Measurements from ENCODE around the gene LRRC74B. TPM values are rescaled to one million over a fixed set of nuclear protein-coding genes. Genes with fewer than 3 reads are reported as not detected.

LRRC74B gene
- polyA plus RNA-seq, 1 of the 3 experiments (the other 2 are of a cell fraction), result 0.03 TPM

DNA sequence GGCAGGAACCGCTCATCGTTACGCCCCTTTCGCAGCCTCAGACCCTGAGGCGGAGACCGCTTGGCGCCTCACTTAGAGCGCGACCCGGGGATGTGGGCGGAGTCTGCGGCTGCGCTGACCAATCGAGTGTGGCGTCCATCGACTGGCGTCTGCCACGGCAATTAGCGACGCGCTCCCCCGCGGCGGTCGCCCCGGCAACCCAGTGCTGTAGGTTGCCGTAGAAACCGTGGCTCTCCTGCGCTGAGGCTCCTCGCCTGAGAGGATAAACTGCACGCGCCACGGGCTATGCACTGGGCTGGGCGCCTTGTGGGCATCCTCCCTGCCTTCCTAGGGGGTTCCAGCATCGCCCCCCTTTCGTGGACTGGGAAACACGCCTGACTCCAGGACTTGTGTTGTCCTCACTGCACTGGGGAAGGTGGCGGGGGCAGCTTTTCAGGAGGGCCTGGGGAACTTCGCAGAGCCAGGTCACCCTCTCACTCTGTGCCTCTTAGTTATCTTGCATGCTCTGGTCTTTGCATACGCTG lies 31.5 kb upstream of the LRRC74B start (continued):
- TF ChIP-seq, protein P1, sequence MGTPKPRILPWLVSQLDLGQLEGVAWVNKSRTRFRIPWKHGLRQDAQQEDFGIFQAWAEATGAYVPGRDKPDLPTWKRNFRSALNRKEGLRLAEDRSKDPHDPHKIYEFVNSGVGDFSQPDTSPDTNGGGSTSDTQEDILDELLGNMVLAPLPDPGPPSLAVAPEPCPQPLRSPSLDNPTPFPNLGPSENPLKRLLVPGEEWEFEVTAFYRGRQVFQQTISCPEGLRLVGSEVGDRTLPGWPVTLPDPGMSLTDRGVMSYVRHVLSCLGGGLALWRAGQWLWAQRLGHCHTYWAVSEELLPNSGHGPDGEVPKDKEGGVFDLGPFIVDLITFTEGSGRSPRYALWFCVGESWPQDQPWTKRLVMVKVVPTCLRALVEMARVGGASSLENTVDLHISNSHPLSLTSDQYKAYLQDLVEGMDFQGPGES (IDR thresholded peaks at IDR 0.05; ENCODE audit: low read depth, low read length), result no peak
- TF ChIP-seq YY1 (IDR thresholded peaks at IDR 0.05; ENCODE audit: low read depth), result no peak
- peak; percentile 96 for TF ChIP-seq MXI1 (IDR thresholded peaks at IDR 0.05; ENCODE audit: low read depth, low read length)
- no peak for TF ChIP-seq GABPA (IDR thresholded peaks at IDR 0.05; ENCODE audit: low read depth)

DNA sequence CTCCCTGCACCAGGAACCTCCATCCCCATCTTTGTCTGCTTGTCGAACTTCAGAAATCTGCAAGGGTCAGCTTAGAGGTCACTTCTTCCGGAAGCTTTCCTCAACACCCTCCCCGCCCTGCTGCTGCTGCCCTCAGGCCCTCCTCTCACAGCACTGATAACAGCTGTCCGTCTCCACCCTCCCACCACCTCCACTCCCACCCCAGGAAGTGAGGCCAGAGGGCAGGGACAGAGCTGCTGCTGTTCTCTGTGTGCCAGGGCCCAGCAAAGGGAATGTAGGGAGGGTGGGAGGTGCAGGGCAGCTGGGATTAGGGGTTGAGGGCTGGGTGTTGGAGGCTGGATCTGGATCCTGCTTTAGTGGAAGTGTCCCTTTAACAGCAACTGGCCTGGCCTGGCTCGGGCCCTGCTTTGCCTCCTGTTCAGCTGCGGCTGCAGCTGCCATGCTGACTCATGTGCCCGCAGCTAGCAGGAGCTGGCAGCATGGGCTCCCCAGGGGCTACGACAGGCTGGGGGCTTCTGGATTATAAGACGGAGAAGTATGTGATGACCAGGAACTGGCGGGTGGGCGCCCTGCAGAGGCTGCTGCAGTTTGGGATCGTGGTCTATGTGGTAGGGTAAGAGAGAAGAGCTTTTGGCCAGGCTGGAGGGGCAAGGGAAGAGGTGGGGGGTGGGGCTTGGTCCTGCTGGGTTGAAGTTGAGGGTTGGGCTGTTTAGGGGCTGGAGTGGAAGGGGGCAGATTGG lies 30.9 kb upstream of the LRRC74B start, which contains the start of gene P2RX6:
Gene P2RX6 (plus strand): TSS at position 440 of the 740 bp plus-strand sequence. CDS start 10 bp downstream, at position 450.
- ChIA-PET POLR2A (interaction anchor here (1.1 to 4.0 kb wide), 9 partner anchors 12 to 592 kb away, joined by 3 to 34 read pairs (median 5); partner anchors contain the start of genes LRRC74B, LZTR1 and THAP7), CTCF (interaction anchor here (0.9 to 1.3 kb wide), 4 partner anchors 87 to 632 kb away, joined by 3 to 5 read pairs (median 3); no protein-coding TSS in a partner anchor)
- no peaks in the 10 kb centered on the region for H3K9me2 ChIP-seq
- WGBS (ENCODE audit: low lambda C conversion rate), result 8% methylated on average over 11 of the region's 12 CpGs
- peak within 1 kb of the TSS; percentile 82 for H3K9ac ChIP-seq
- H3K27me3 ChIP-seq (ENCODE audit: insufficient read depth), result no peaks in the 10 kb centered on the region
- peak within 1 kb of the TSS; percentile 95 for H3K4me2 ChIP-seq
- peak within 1 kb of the TSS; percentile 71 to 97 for H3K27ac ChIP-seq (ENCODE audit: low read depth in 2 of 2, low read length in 1 of 2)
- peaks cover 7% of the 10 kb centered on the region; the same call in 1 of the 2 replicates for H3K79me2 ChIP-seq (ENCODE audit: insufficient read depth)
- H3K4me1 ChIP-seq (ENCODE audit: control insufficient read depth in 1 of 2, insufficient read depth in 2 of 2, low read depth in 1 of 2, low read length in 1 of 2), result peaks cover 15 to 45% of the 10 kb centered on the region in 2 experiments; a peak in 3 of 4 replicates
- H4K20me1 ChIP-seq (ENCODE audit: insufficient read depth), result no peaks in the 10 kb centered on the region
- peak; percentile 84 for DNase-seq
- H2AFZ ChIP-seq (ENCODE audit: low read depth), result peak within 1 kb of the TSS; percentile 92
- peak; percentile 17; the same call in 1 of the 2 replicates for TF ChIP-seq RAD21 (IDR thresholded peaks at IDR 0.05; ENCODE audit: low read length)
- peak; percentile 87 for TF ChIP-seq GATA2 (CRISPR knock-in tag; IDR thresholded peaks at IDR 0.05)
- TF ChIP-seq SMC3 (IDR thresholded peaks at IDR 0.05; ENCODE audit: low read depth, low read length), result 0 out of 2 replicates have a peak, but pooled peaks have one; percentile 1
- TF ChIP-seq RXRA (IDR thresholded peaks at IDR 0.05; ENCODE audit: borderline replicate concordance, low read depth), result no peak
- peak; percentile 66; the same call in 1 of the 2 replicates for TF ChIP-seq TCF12 (IDR thresholded peaks at IDR 0.05)
- TF ChIP-seq RCOR1 (IDR thresholded peaks at IDR 0.05; ENCODE audit: low read length), result peak; percentile 45; the same call in 1 of the 2 replicates
- TF ChIP-seq, protein P2, sequence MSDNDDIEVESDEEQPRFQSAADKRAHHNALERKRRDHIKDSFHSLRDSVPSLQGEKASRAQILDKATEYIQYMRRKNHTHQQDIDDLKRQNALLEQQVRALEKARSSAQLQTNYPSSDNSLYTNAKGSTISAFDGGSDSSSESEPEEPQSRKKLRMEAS (IDR thresholded peaks at IDR 0.05; ENCODE audit: low read depth), result peak; percentile 52
- TF ChIP-seq FOXJ3 (CRISPR knock-in tag; IDR thresholded peaks at IDR 0.05), result peak; percentile 86
- peak in 1 of 2 experiments; percentile 59; a peak in 1 of 4 replicates for TF ChIP-seq EP300 (IDR thresholded peaks at IDR 0.05; ENCODE audit: borderline replicate concordance in 1 of 2, low read depth in 1 of 2, low read length in 1 of 2)
- TF ChIP-seq, protein P3, sequence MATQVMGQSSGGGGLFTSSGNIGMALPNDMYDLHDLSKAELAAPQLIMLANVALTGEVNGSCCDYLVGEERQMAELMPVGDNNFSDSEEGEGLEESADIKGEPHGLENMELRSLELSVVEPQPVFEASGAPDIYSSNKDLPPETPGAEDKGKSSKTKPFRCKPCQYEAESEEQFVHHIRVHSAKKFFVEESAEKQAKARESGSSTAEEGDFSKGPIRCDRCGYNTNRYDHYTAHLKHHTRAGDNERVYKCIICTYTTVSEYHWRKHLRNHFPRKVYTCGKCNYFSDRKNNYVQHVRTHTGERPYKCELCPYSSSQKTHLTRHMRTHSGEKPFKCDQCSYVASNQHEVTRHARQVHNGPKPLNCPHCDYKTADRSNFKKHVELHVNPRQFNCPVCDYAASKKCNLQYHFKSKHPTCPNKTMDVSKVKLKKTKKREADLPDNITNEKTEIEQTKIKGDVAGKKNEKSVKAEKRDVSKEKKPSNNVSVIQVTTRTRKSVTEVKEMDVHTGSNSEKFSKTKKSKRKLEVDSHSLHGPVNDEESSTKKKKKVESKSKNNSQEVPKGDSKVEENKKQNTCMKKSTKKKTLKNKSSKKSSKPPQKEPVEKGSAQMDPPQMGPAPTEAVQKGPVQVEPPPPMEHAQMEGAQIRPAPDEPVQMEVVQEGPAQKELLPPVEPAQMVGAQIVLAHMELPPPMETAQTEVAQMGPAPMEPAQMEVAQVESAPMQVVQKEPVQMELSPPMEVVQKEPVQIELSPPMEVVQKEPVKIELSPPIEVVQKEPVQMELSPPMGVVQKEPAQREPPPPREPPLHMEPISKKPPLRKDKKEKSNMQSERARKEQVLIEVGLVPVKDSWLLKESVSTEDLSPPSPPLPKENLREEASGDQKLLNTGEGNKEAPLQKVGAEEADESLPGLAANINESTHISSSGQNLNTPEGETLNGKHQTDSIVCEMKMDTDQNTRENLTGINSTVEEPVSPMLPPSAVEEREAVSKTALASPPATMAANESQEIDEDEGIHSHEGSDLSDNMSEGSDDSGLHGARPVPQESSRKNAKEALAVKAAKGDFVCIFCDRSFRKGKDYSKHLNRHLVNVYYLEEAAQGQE (IDR thresholded peaks at IDR 0.05; ENCODE audit: low read depth, low read length), result no peak
- peak within 1 kb of the TSS; percentile 76 to 78 for H3K4me3 ChIP-seq (ENCODE audit: low read depth in 2 of 2, low read length in 1 of 2)
- H3F3A ChIP-seq (replicated peaks; ENCODE audit: insufficient read depth), result peaks cover 5% of the 10 kb centered on the region
- H3K36me3 ChIP-seq (replicated peaks in 1 of 2; ENCODE audit: control insufficient read depth in 1 of 2, insufficient read depth in 2 of 2, low read length in 1 of 2), result no peaks in the 10 kb centered on the region
- H3K9me3 ChIP-seq, result no peaks in the 10 kb centered on the region

All from SK-N-SH (cell line).